ENCODE measurements around the gene UBA5. TPM values are rescaled to one million over a fixed set of nuclear protein-coding genes. Genes with fewer than 3 reads are reported as not detected.
A peak's percentile ranks its signal among the peaks of the same experiment; 100 is the strongest.

The UBA5 gene
- total and polyA plus RNA-seq, 2 of the 13 experiments (the other 11 are each of a cell fraction or from before 2014, with no cell fraction given), result 30.2 to 46.8 TPM

DNA sequence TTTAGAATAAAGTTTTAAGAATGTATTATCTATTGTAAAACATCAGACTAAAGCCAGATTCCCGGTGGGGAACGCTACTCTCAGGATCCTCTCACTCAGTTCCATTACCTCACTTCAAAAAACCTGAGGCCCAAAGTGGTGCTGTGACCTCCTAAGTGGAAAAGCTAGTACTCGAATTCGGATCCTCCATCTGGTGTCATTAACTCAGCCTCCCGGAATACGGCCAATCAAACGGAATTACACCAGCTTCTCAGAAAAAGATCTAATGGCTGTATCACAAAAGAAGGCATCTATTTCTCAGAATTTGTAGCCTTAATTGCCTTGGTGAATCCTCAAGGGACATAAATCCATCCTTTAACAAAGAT, 1.1 kb upstream of the UBA5 start:
- H4K20me1 ChIP-seq (ENCODE audit: insufficient read depth, low read length), result 0 out of 2 replicates have a peak, but pooled peaks cover 8% of the 10 kb centered on the region
- ChIA-PET POLR2A (interaction anchor here (1.3 to 2.3 kb wide), 5 partner anchors 11 to 241 kb away, joined by 3 to 8 read pairs (median 5); partner anchors contain the start of gene DNAJC13), CTCF (ENCODE audit: low intra/inter-chr PET ratio, low total read pairs) (no interaction called here)
- peak overlapping the region; percentile 96 for H3K9ac ChIP-seq (ENCODE audit: insufficient read depth, low read depth, low read length)
- H2AFZ ChIP-seq (ENCODE audit: low read length), result peak overlapping the region; percentile 18
- BruUV-seq (replicated peaks), result no TSS peak
- peaks cover 46% of the 10 kb centered on the region for H3K4me1 ChIP-seq (ENCODE audit: insufficient read depth, low read length)
- under 1% methylated on average over 7 of the region's 7 CpGs for WGBS (ENCODE audit: low lambda C conversion rate)
- FAIRE-seq (peak; percentile 15), DNase-seq (ENCODE audit: low spot score) (no peak), ATAC-seq (peak; percentile 2; the same call in 2 of the 3 replicates)
- H3K9me3 ChIP-seq (ENCODE audit: low read length), result no peaks in the 10 kb centered on the region
- in situ Hi-C loops (cut with HindIII; ENCODE audit: extremely low pct_ligation_motif_present, low pct_unique_long_range_greater_than_20kb), result no loop called here
- H3K4me3 ChIP-seq (replicated peaks in 1 of 3; ENCODE audit: insufficient read depth in 1 of 3, low read depth in 2 of 3, low read length in 3 of 3), result peak overlapping the region; percentile 89 to 100 (median 96)
- intact Hi-C loops (cut with micrococcal nuclease; ENCODE audit: unreplicated experiment), result loop anchor here (2.0 kb wide), 1 partner anchor 64 kb away; the partner anchor contains the start of gene NPHP3
- H3K27ac ChIP-seq (ENCODE audit: extremely low read length, insufficient read depth, low read length), result peak overlapping the region; percentile 88
- peaks cover 42% of the 10 kb centered on the region for H3K79me2 ChIP-seq (ENCODE audit: insufficient read depth, low read length)
- no peaks in the 10 kb centered on the region for H3K27me3 ChIP-seq (ENCODE audit: control insufficient read depth in 1 of 2, insufficient read depth in 2 of 2, low read length in 2 of 2)
- H3K4me2 ChIP-seq (ENCODE audit: low read depth, low read length), result peak overlapping the region; percentile 79
- no peaks in the 10 kb centered on the region; a peak in 1 of 5 replicates for H3K36me3 ChIP-seq (replicated peaks in 1 of 2; ENCODE audit: control insufficient read depth in 1 of 2, insufficient read depth in 2 of 2, low read length in 2 of 2)
- TF ChIP-seq YEATS4 (CRISPR knock-in tag; IDR thresholded peaks at IDR 0.05; ENCODE audit: borderline replicate concordance), result no peak
- no peak for TF ChIP-seq ZNF367 (CRISPR knock-in tag; IDR thresholded peaks at IDR 0.05; ENCODE audit: borderline replicate concordance)
- TF ChIP-seq ZNF670 (CRISPR knock-in tag; IDR thresholded peaks at IDR 0.05; ENCODE audit: borderline replicate concordance), result no peak
- TF ChIP-seq ZBTB43 (CRISPR knock-in tag; conservative IDR thresholded peaks at IDR 0.05), result peak; percentile 3; the same call in 1 of the 2 replicates
- no peak for TF ChIP-seq FOXJ3 (CRISPR knock-in tag; IDR thresholded peaks at IDR 0.05; ENCODE audit: borderline replicate concordance)
- no peak for TF ChIP-seq SP140L (CRISPR knock-in tag; IDR thresholded peaks at IDR 0.05; ENCODE audit: borderline replicate concordance)
- no peak for TF ChIP-seq ZEB1 (IDR thresholded peaks at IDR 0.05; ENCODE audit: insufficient replicate concordance, low read depth)
- TF ChIP-seq ZFP1 (CRISPR knock-in tag; IDR thresholded peaks at IDR 0.05), result no peak
- no peak for TF ChIP-seq ZNF761 (CRISPR knock-in tag; conservative IDR thresholded peaks at IDR 0.05)
- no peak for TF ChIP-seq ZNF44 (CRISPR knock-in tag; IDR thresholded peaks at IDR 0.05)
- TF ChIP-seq, protein P1, sequence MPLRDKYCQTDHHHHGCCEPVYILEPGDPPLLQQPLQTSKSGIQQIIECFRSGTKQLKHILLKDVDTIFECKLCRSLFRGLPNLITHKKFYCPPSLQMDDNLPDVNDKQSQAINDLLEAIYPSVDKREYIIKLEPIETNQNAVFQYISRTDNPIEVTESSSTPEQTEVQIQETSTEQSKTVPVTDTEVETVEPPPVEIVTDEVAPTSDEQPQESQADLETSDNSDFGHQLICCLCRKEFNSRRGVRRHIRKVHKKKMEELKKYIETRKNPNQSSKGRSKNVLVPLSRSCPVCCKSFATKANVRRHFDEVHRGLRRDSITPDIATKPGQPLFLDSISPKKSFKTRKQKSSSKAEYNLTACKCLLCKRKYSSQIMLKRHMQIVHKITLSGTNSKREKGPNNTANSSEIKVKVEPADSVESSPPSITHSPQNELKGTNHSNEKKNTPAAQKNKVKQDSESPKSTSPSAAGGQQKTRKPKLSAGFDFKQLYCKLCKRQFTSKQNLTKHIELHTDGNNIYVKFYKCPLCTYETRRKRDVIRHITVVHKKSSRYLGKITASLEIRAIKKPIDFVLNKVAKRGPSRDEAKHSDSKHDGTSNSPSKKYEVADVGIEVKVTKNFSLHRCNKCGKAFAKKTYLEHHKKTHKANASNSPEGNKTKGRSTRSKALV (CRISPR knock-in tag; IDR thresholded peaks at IDR 0.05), result 0 out of 2 replicates have a peak, but pooled peaks have one; percentile 18
- TF ChIP-seq ZBTB34 (CRISPR knock-in tag; IDR thresholded peaks at IDR 0.05), result no peak
- TF ChIP-seq ZNF138 (CRISPR knock-in tag; IDR thresholded peaks at IDR 0.05; ENCODE audit: low read depth), result no peak

All from HepG2 (cell line).